GM18861 (cell line): Measurements from ENCODE around the gene SMCO1.
"Not testable (repeated sequence)": the region's sequence is repeated elsewhere in the genome, so short reads cannot be mapped to it uniquely, and the experiment has no call there.

Experiments used
- ATAC-seq: cut with Tn5 transposase; IDR thresholded peaks from one replicate; pipeline ENCODE4 v1.9.1; 2021; ENCODE audit not compliant: unreplicated experiment

SMCO1 gene

GRCh38 chr3:196496183-196496582 is 19.0 kb downstream of the SMCO1 start:
- ATAC-seq, result no peak

GRCh38 chr3:196493292-196493691 is 21.9 kb downstream of the SMCO1 start:
- ATAC-seq, result no peak

GRCh38 chr3:196492080-196492479 is 23.1 kb downstream of the SMCO1 start:
- ATAC-seq, result no peak

GRCh38 chr3:196489747-196490146 is 25.4 kb downstream of the SMCO1 start:
- no peak for ATAC-seq

- no peak for ATAC-seq
Observed at GRCh38 chr3:196486263-196486662, 28.9 kb downstream of the SMCO1 start.

- ATAC-seq, result no peak
Observed at GRCh38 chr3:196477678-196478077, 37.5 kb downstream of the SMCO1 start.

GRCh38 chr3:196472286-196472685 is 42.9 kb downstream of the SMCO1 start:
- ATAC-seq, result no peak

GRCh38 chr3:196471551-196471950 is 43.6 kb downstream of the SMCO1 start:
- no peak for ATAC-seq

- ATAC-seq, result not testable (repeated sequence)
Observed at GRCh38 chr3:196470182-196470581, 45.0 kb downstream of the SMCO1 start.

GRCh38 chr3:196463804-196464203 is 51.3 kb downstream of the SMCO1 start:
- no peak for ATAC-seq

- ATAC-seq, result no peak
Observed at GRCh38 chr3:196463478-196463756, 51.7 kb downstream of the SMCO1 start.

- ATAC-seq, result not testable (repeated sequence)
Observed at GRCh38 chr3:196462680-196463477, 52.3 kb downstream of the SMCO1 start.

- ATAC-seq, result no peak
Observed at GRCh38 chr3:196458063-196458462, 57.1 kb downstream of the SMCO1 start.

GRCh38 chr3:196457470-196457869 is 57.7 kb downstream of the SMCO1 start:
- ATAC-seq, result not testable (repeated sequence)
